Choroid plexus epithelial cell (primary cell): ENCODE data around the gene RICTOR.
A peak's percentile ranks its signal among the peaks of the same experiment; 100 is the strongest.

Source experiments
- DNase-seq: peaks from one replicate; pipeline ENCODE4 v3.0.0-alpha.2; 2010; ENCODE audit warnings: low read depth
- H3K4me3 ChIP-seq: 2 replicates; pipeline ENCODE4 v1.5.1; 2011; ENCODE audit warnings: low read depth, mild to moderate bottlenecking, control low read depth, low read length, moderate library complexity
- TF ChIP-seq, protein P1 (sequence below): conservative IDR thresholded peaks from 2 replicates; pipeline ENCODE4 v1.5.1; 2011; ENCODE audit warnings: low read depth, mild to moderate bottlenecking, control low read depth, inconsistent platforms, low read length, moderate library complexity

The RICTOR gene

DNA sequence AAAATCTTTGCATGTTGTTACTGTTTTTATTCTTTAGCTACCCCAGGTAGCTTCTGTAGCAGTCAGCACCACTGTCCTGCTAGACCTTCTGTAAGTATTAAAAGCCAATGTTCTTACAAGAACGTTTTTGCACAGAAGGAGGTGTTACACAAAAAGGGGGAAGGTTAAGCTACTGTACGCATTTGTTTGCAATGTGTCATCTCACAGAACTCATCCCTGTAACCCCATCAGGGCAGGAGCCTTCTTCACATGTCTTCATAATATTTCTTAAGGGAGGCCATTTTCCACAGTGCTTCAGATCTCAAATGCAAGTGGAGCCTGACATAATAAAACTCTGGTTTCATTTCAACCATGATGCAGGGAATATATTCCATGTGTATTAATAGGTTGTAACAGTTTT is 160.5 kb downstream of the RICTOR start:
- TF ChIP-seq, protein P1, sequence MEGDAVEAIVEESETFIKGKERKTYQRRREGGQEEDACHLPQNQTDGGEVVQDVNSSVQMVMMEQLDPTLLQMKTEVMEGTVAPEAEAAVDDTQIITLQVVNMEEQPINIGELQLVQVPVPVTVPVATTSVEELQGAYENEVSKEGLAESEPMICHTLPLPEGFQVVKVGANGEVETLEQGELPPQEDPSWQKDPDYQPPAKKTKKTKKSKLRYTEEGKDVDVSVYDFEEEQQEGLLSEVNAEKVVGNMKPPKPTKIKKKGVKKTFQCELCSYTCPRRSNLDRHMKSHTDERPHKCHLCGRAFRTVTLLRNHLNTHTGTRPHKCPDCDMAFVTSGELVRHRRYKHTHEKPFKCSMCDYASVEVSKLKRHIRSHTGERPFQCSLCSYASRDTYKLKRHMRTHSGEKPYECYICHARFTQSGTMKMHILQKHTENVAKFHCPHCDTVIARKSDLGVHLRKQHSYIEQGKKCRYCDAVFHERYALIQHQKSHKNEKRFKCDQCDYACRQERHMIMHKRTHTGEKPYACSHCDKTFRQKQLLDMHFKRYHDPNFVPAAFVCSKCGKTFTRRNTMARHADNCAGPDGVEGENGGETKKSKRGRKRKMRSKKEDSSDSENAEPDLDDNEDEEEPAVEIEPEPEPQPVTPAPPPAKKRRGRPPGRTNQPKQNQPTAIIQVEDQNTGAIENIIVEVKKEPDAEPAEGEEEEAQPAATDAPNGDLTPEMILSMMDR: no peak
- DNase-seq: peak; percentile 54
- H3K4me3 ChIP-seq: no peak overlapping the region

GRCh38 chr5:38911933-38912332 is 162.3 kb downstream of the RICTOR start:
- TF ChIP-seq, protein P1: no peak
- no peak for DNase-seq
- H3K4me3 ChIP-seq: no peak overlapping the region

- DNase-seq: no peak
- no peak overlapping the region for H3K4me3 ChIP-seq
- TF ChIP-seq, protein P1: no peak
Measured at GRCh38 chr5:38906503-38906902, 167.7 kb downstream of the RICTOR start.

- H3K4me3 ChIP-seq: no peak overlapping the region
- TF ChIP-seq, protein P1: no peak
- no peak for DNase-seq
Measured at GRCh38 chr5:38905516-38905915, 168.7 kb downstream of the RICTOR start.

GRCh38 chr5:38899936-38900335 is 174.3 kb downstream of the RICTOR start:
- no peak for DNase-seq
- TF ChIP-seq, protein P1: no peak
- H3K4me3 ChIP-seq: no peak overlapping the region

- no peak overlapping the region for H3K4me3 ChIP-seq
- DNase-seq: no peak
- TF ChIP-seq, protein P1: no peak
Measured at GRCh38 chr5:38896760-38897159, 177.4 kb downstream of the RICTOR start.

GRCh38 chr5:38892363-38892762 is 181.8 kb downstream of the RICTOR start:
- TF ChIP-seq, protein P1: no peak

More at GRCh38 chr5:38892363-38892762, 181.8 kb downstream of the RICTOR start:
- no peak for DNase-seq
- no peak overlapping the region for H3K4me3 ChIP-seq
